ENCODE measurements around the gene FAM120B. TPM values are rescaled to one million over a fixed set of nuclear protein-coding genes. Genes with fewer than 3 reads are reported as not detected.

Gene FAM120B
- total RNA-seq, 1 donor: 20.4 TPM

DNA sequence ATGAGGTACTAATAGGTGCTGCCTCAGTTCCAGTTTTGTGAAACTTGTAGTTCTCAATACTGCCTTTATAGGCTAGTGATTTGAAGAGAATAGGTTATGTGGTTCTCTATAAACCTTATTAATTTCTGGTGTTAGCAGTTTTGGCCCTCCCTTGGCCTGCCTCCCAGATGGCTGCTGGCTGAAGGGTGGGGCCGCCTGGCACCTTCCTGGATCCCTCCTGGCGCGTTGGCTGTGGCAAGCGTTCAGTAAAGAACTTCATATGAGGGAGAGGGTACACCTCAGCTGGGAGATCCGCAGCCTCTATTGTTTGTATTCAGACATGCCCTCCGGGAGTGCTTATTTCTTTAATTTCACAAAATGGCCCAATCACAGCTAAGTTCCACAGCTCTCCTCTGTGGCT lies 51.9 kb downstream of the FAM120B start:
- H3K4me3 ChIP-seq (ENCODE audit: low read depth, low read length): no peak overlapping the region
- TF ChIP-seq, protein P1, sequence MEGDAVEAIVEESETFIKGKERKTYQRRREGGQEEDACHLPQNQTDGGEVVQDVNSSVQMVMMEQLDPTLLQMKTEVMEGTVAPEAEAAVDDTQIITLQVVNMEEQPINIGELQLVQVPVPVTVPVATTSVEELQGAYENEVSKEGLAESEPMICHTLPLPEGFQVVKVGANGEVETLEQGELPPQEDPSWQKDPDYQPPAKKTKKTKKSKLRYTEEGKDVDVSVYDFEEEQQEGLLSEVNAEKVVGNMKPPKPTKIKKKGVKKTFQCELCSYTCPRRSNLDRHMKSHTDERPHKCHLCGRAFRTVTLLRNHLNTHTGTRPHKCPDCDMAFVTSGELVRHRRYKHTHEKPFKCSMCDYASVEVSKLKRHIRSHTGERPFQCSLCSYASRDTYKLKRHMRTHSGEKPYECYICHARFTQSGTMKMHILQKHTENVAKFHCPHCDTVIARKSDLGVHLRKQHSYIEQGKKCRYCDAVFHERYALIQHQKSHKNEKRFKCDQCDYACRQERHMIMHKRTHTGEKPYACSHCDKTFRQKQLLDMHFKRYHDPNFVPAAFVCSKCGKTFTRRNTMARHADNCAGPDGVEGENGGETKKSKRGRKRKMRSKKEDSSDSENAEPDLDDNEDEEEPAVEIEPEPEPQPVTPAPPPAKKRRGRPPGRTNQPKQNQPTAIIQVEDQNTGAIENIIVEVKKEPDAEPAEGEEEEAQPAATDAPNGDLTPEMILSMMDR (IDR thresholded peaks at IDR 0.05; ENCODE audit: insufficient read depth, low read length): no peak
- DNase-seq (ENCODE audit: low read depth): peak; percentile 22

DNA sequence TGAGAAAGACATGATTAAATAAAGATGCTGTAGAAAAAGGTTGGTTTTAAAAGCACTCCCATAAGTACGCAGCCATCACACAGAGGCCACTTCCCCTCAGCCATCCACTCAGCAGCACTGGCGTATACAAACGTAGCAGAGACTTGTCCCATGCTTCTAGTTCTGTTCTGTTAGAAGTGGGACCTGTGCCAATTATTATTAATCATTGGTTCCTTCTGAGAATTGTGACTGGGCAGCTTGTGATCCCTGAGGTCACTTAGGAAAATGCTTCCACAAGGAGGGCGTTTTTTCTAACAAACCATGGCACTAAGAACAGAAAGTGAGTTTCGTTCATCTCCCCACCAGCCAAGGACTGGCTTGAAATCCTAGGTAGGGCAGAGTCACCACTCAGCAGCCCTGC lies 53.9 kb downstream of the FAM120B start:
- TF ChIP-seq, protein P1 (IDR thresholded peaks at IDR 0.05; ENCODE audit: insufficient read depth, low read length): no peak
- no peak overlapping the region for H3K4me3 ChIP-seq (ENCODE audit: low read depth, low read length)

DNA sequence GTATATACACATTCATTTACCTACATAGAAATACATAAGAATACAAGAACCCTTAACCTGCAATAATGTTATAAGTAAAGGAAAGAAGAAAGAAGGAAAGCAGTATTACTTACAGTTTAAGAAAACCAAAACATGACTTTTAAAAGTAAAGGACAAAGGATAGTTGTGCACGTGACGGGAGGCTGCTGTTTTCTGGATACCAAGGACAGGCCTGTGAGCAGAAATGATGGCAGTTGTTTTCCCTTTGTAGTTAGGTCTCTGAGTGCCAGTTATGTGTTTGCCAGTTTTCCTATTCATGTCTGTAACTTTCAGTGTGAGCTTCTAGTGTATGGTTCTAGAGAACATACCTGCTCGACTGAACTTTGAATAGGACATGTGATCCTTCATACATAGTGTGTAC lies 54.8 kb downstream of the FAM120B start:
- no peak overlapping the region for H3K4me3 ChIP-seq (ENCODE audit: low read depth, low read length)
- no peak for DNase-seq (ENCODE audit: low read depth)
- TF ChIP-seq, protein P1 (IDR thresholded peaks at IDR 0.05; ENCODE audit: insufficient read depth, low read length): no peak

More for the DNA sequence above, 53.9 kb downstream of the FAM120B start:
- DNase-seq (ENCODE audit: low read depth): peak; percentile 45

DNA sequence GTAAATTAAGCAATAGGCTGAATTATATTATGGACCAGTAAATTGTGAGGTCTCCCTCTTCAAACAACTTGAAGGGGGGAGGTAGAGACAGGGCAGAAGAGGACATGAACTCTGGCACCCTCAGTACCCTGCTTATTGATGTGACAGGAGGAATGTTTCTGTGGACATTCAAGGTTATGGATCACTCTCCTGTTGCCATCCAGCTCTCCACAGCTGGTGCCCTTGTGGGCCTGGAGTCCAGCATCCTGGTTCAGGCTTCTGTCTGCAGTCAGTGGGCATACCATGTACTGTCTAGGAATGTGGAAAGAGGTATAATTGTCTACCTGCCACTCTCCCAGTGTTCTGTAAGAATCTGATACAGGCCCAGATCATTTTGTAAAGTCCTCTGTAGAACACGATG lies 55.6 kb downstream of the FAM120B start:
- no peak for DNase-seq (ENCODE audit: low read depth)
- TF ChIP-seq, protein P1 (IDR thresholded peaks at IDR 0.05; ENCODE audit: insufficient read depth, low read length): no peak

DNA sequence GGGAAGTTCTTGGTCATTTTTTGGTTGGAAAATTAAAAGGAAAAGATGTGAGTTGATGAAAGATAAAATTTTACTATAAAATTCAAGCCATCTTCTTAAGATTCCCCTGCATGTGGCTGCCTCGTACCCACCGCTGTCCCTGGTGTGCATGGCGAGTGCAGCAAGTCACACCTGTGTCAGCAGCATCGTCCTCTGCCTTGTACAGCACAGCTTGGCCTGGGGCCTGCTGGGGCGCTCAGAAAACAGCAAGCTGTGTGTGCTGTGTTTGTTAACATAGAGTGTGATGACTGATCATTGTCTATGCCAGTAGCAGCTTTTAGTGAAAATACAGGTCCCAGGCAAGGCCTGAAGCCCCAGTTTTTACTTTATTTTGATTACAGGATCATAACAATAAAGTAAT lies 56.7 kb downstream of the FAM120B start:
- no peak overlapping the region for H3K4me3 ChIP-seq (ENCODE audit: low read depth, low read length)
- TF ChIP-seq, protein P1 (IDR thresholded peaks at IDR 0.05; ENCODE audit: insufficient read depth, low read length): no peak
- DNase-seq (ENCODE audit: low read depth): no peak

More for the DNA sequence above, 55.6 kb downstream of the FAM120B start:
- no peak overlapping the region for H3K4me3 ChIP-seq (ENCODE audit: low read depth, low read length)

DNA sequence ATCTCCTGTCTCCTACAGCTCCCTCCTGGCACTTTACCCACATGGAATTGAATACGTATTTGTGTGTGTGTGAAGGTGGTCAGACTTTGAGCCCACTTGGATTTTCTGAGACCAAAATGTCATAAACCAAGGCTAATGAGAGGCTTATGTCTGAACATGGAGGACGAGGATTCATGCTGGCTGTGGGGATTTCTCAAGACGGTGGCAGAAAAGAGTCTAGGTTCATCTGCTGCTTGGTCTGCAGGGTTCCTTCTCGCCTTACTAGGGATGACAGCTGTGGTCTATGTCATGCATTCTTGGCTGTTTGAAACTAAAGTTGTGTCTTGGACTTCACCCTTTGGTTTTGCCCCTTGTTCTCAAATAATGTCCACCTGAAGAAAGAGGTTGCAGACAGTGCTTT lies 58.6 kb downstream of the FAM120B start:
- DNase-seq (ENCODE audit: low read depth): no peak
- TF ChIP-seq, protein P1 (IDR thresholded peaks at IDR 0.05; ENCODE audit: insufficient read depth, low read length): no peak
- no peak overlapping the region for H3K4me3 ChIP-seq (ENCODE audit: low read depth, low read length)

DNA sequence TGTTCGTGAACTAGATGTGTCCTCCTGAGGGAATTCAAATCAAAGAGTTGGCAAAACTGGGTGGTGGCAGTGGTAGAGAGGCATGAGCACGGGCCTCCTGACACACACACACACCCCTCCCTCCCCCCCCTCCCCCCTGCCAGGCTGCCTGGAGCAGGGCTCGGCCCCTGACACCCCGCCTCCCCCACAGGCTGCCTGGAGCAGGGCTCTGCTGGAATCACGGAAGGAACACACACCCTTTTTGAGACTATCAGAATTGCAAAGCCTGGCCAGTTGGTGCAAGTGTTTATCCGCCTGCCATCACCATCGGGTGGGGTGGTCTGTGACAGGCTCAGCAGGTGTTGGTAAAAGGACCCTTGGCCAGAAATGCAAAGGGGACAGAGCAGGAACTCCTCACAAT lies 59.0 kb downstream of the FAM120B start:
- DNase-seq (ENCODE audit: low read depth): no peak
- TF ChIP-seq, protein P1 (IDR thresholded peaks at IDR 0.05; ENCODE audit: insufficient read depth, low read length): no peak

More for the DNA sequence above, 59.0 kb downstream of the FAM120B start:
- H3K4me3 ChIP-seq (ENCODE audit: low read depth, low read length): no peak overlapping the region

Data from fibroblast of the aortic adventitia (primary cell).